K562 (cell line): ENCODE data around the gene ADTRP. TPM values are rescaled to one million over a fixed set of nuclear protein-coding genes. Genes with fewer than 3 reads are reported as not detected.

ENCODE experiments used
- ATAC-seq: fragments of 200-7000 bp; cut with Tn5 transposase; 3 replicates; pipeline ENCODE4 v1.9.1; 2020; ENCODE audit warnings: moderate library complexity
- BruUV-seq: library from RNA; stranded (reverse); fragments of 400-500 nt; replicated peaks from 2 replicates; lab custom pipeline; 2021; lab: Mats Ljungman, UMichigan
- CTCF ChIA-PET: fragments of 300-600 bp; formaldehyde crosslinking; extraction: SDS; loops from one replicate; lab custom pipeline; 2021; ENCODE audit warnings: low intra/inter-chr PET ratio; lab: Yijun Ruan, JAX
- POLR2A ChIA-PET: fragments of 300-600, 350-650 bp; sonication (Branson Sonifier 250); formaldehyde crosslinking; extraction: SDS; loops from one replicate; lab custom pipeline; 2021; ENCODE audit warnings: antibody characterized with exemption, inconsistent platforms; lab: Yijun Ruan, JAX
- DNase-seq, 4 experiments: peaks; one replicate each; pipeline versions ENCODE4 v3.0.0 to v3.0.0-alpha.2; 2011 to 2018; ENCODE audit warnings: low spot score in 3 of 4, mixed read lengths in 3 of 4; ENCODE audit errors: extremely low read depth in 1 of 4
- FAIRE-seq: peaks from 2 replicates; lab custom pipeline; 2011; peaks lifted over from hg19 to GRCh38; lab: Jason Lieb, UNC
- H2AFZ ChIP-seq: 2 replicates; pipeline ENCODE4 v1.6.0; 2011; ENCODE audit warnings: low read depth, low read length, control low read depth, inconsistent platforms
- H3K27ac ChIP-seq: fragments of 200-600 bp; 3 replicates; pipeline ENCODE4 v1.8.0; 2011; ENCODE audit warnings: low read depth, mild to moderate bottlenecking, control low read depth, inconsistent platforms, low read length, moderate library complexity, mixed read lengths; ENCODE audit errors: extremely low read depth
- H3K27me3 ChIP-seq, 2 experiments: fragments of 300-600 bp in 1 of 2; 2 replicates in 1 of 2; 3 replicates in 1 of 2; pipeline versions ENCODE4 v1.6.0 to v1.8.0; 2011; ENCODE audit warnings: inconsistent platforms in 2 of 2, low read length in 2 of 2, mild to moderate bottlenecking in 1 of 2, mixed read lengths in 1 of 2, moderate library complexity in 1 of 2; ENCODE audit not compliant: control insufficient read depth in 2 of 2, insufficient read depth in 2 of 2
- H3K36me3 ChIP-seq: fragments of 300-600 bp; 3 replicates; pipeline ENCODE4 v1.8.0; 2011; ENCODE audit warnings: mild to moderate bottlenecking, low read length, inconsistent platforms; ENCODE audit not compliant: control insufficient read depth, insufficient read depth
- H3K4me1 ChIP-seq, 2 experiments: fragments of 200-600 bp in 1 of 2; replicated peaks in 1 of 2; 2 replicates in 1 of 2; 3 replicates in 1 of 2; pipeline versions ENCODE4 v1.5.1 to v1.8.0; 2011; ENCODE audit warnings: inconsistent platforms in 2 of 2, low read length in 2 of 2, mild to moderate bottlenecking in 1 of 2, mixed read lengths in 1 of 2, moderate library complexity in 1 of 2; ENCODE audit not compliant: control insufficient read depth in 2 of 2, insufficient read depth in 2 of 2
- H3K4me2 ChIP-seq: 2 replicates; pipeline ENCODE4 v1.6.1; 2011; ENCODE audit warnings: low read length, control low read depth, inconsistent platforms, mixed read lengths; ENCODE audit not compliant: insufficient read depth
- H3K4me3 ChIP-seq: fragments of 200-600 bp; sonication (generic), shearing (Covaris generic); 2 replicates; pipeline ENCODE4 v1.5.1; 2016; ENCODE audit warnings: control low read depth, inconsistent platforms
- H3K79me2 ChIP-seq: fragments of 200-600 bp; 3 replicates; pipeline ENCODE4 v1.8.0; 2011; ENCODE audit warnings: low read length, inconsistent platforms; ENCODE audit not compliant: control insufficient read depth, insufficient read depth
- H3K9ac ChIP-seq, 2 experiments: 2 replicates each; pipeline versions ENCODE4 v1.6.0 to v1.6.1; 2011; ENCODE audit warnings: low read depth in 2 of 2, low read length in 2 of 2, control low read depth in 1 of 2, inconsistent platforms in 1 of 2, mild to moderate bottlenecking in 1 of 2, mixed read lengths in 1 of 2; ENCODE audit not compliant: insufficient read depth in 1 of 2
- H3K9me1 ChIP-seq: one replicate; pipeline ENCODE4 v1.6.0; 2011; ENCODE audit warnings: inconsistent platforms, mild to moderate bottlenecking, low read length, moderate library complexity; ENCODE audit not compliant: control insufficient read depth, insufficient read depth
- H3K9me3 ChIP-seq: replicated peaks from 2 replicates; pipeline ENCODE4 v1.5.1; 2011; ENCODE audit warnings: low read depth, low read length, inconsistent platforms; ENCODE audit not compliant: control insufficient read depth, insufficient read depth
- H4K20me1 ChIP-seq: replicated peaks from 2 replicates; pipeline ENCODE4 v1.6.1; 2011; ENCODE audit warnings: low read length, inconsistent platforms, mixed read lengths; ENCODE audit not compliant: control insufficient read depth, insufficient read depth
- CLOCK ChIP-seq: fragments of 250-450 bp; sonication (Bioruptor Pico); IDR thresholded peaks from 2 replicates; pipeline ENCODE4 v1.4.0; 2020; ENCODE audit warnings: mild to moderate bottlenecking, moderate library complexity, borderline replicate concordance
- COPS2 ChIP-seq: fragments of 450-650 bp; conservative IDR thresholded peaks from 2 replicates; pipeline ENCODE4 v1.6.1; 2016; ENCODE audit warnings: mild to moderate bottlenecking, moderate library complexity
- CTCF ChIP-seq, 3 experiments: IDR thresholded peaks in 2 of 3; conservative IDR thresholded peaks in 1 of 3; 2 replicates each; pipeline ENCODE4 v1.5.1; 2011 to 2012; ENCODE audit warnings: low read length in 3 of 3, mild to moderate bottlenecking in 3 of 3, control low read depth in 2 of 3, improper control_type of control experiment in 1 of 3, inconsistent platforms in 1 of 3, low read depth in 1 of 3, mixed read lengths in 1 of 3, moderate library complexity in 1 of 3; ENCODE audit not compliant: insufficient read depth in 2 of 3
- E2F8 ChIP-seq: fragments of 450-650 bp; IDR thresholded peaks from 2 replicates; pipeline ENCODE4 v1.7.1; 2018; ENCODE audit warnings: mild to moderate bottlenecking, low read depth; ENCODE audit not compliant: partially characterized antibody
- EZH2 ChIP-seq: IDR thresholded peaks from 2 replicates; pipeline ENCODE4 v1.6.1; 2012; ENCODE audit warnings: low read depth, mild to moderate bottlenecking, inconsistent platforms, low read length, borderline replicate concordance
- HNRNPL ChIP-seq: fragments of 200-400 bp; formaldehyde crosslinking; IDR thresholded peaks from 2 replicates; pipeline ENCODE4 v1.6.1; 2017; ENCODE audit warnings: low read depth, mild to moderate bottlenecking, low read length
- ZNF444 ChIP-seq: fragments of 250-450 bp; sonication (Bioruptor Pico); IDR thresholded peaks from 2 replicates; pipeline ENCODE4 v1.4.0; 2020; ENCODE audit warnings: mild to moderate bottlenecking, moderate library complexity
- WGBS: fragments of 100-300 bp; shearing (Covaris generic); methylation state at CpG from one replicate; pipeline ENCODE4 v1.1.6; 2016; ENCODE audit warnings: low coverage, mixed read lengths; ENCODE audit not compliant: insufficient coverage; ENCODE audit errors: missing lambda C conversion rate; 5-methylcytosine and 5-hydroxymethylcytosine counted together
- in situ Hi-C: fragments of 300-500 bp; cut with MboI; formaldehyde crosslinking; loops from 4 replicates; pipeline ENCODE4 v1.15.0; 2018; ENCODE audit warnings: inconsistent platforms, mixed read lengths
- intact Hi-C: fragments of 100-400 bp; cut with micrococcal nuclease; formaldehyde crosslinking; loops from 2 replicates; pipeline ENCODE4 v1.14.2; 2022
- polyA plus RNA-seq, 8 experiments: library from polyadenylated mRNA; depleted of rRNA in 4 of 8; stranded (reverse) in 5 of 8; unstranded in 3 of 8; fragments of >200 nt; fragmentation: Nextera tagmentation in 2 of 8; fragmentation: Illumina TruSeq in 1 of 8; extraction: Ambion mirVana in 2 of 8; extraction: Trizol in 1 of 8; gene quantifications; 2 replicates each; pipeline versions ENCODE4 v1.2.1 to v1.2.3, GENCODE V29; 2011 to 2014; ENCODE audit warnings: inconsistent platforms in 1 of 8, missing spikeins in 1 of 8
- total RNA-seq, 7 experiments: library from RNA; depleted of rRNA in 6 of 7; stranded (reverse); fragments of >200 nt in 6 of 7; fragmentation: Illumina TruSeq in 2 of 7; extraction: Trizol in 2 of 7; gene quantifications; 2 replicates each; pipeline versions ENCODE4 v1.2.1 to v1.2.3, GENCODE V29; 2011 to 2021; ENCODE audit warnings: low replicate concordance in 1 of 7
- TF ChIP-seq, protein P1 (sequence below): fragments of 250-450 bp; sonication (Bioruptor Pico); IDR thresholded peaks from 2 replicates; pipeline ENCODE4 v1.8.0; 2021; ENCODE audit warnings: mild to moderate bottlenecking, moderate library complexity

The ADTRP gene
- total and polyA plus RNA-seq, 9 of the 15 experiments (the other 6 are each of a cell fraction or from before 2014, with no cell fraction given), result 7.4 to 24.0 (median 13.6) TPM

- ChIA-PET CTCF (no interaction called here), POLR2A (interaction anchor here (1.1 kb wide), 1 partner anchor 9 kb away, joined by 3 read pairs; no protein-coding TSS in a partner anchor)
- H3K4me1 ChIP-seq, result peaks cover 0 to 7% of the 10 kb centered on the region in 2 experiments; a peak in 2 of 5 replicates
- DNase-seq, result no peak
- H3K79me2 ChIP-seq, result no peaks in the 10 kb centered on the region
- no peak for TF ChIP-seq CTCF (IDR thresholded peaks at IDR 0.05 in 2 of 3, conservative IDR thresholded peaks at IDR 0.05 in 1 of 3; ENCODE audit: insufficient read depth in 2 of 3, low read depth in 1 of 3, low read length in 3 of 3)
- no peak for TF ChIP-seq E2F8
- no peak for TF ChIP-seq HNRNPL
- TF ChIP-seq EZH2, result no peak
- TF ChIP-seq ZNF444, result no peak
- TF ChIP-seq, protein P1, sequence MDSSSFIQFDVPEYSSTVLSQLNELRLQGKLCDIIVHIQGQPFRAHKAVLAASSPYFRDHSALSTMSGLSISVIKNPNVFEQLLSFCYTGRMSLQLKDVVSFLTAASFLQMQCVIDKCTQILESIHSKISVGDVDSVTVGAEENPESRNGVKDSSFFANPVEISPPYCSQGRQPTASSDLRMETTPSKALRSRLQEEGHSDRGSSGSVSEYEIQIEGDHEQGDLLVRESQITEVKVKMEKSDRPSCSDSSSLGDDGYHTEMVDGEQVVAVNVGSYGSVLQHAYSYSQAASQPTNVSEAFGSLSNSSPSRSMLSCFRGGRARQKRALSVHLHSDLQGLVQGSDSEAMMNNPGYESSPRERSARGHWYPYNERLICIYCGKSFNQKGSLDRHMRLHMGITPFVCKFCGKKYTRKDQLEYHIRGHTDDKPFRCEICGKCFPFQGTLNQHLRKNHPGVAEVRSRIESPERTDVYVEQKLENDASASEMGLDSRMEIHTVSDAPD, result no peak
- TF ChIP-seq COPS2, result no peak
- no peak for TF ChIP-seq CLOCK (CRISPR knock-in tag)
- H3K27ac ChIP-seq, result no peak overlapping the region
- no peak overlapping the region for H3K4me2 ChIP-seq
- peaks cover 3% of the 10 kb centered on the region; the same call in 1 of the 2 replicates for H3K9me3 ChIP-seq
- no peak overlapping the region for H3K9ac ChIP-seq
- H3K4me3 ChIP-seq, result no peak overlapping the region
- ATAC-seq, result no peak
- H4K20me1 ChIP-seq, result no peaks in the 10 kb centered on the region
- H2AFZ ChIP-seq, result peak overlapping the region; percentile 57
- no peaks in the 10 kb centered on the region for H3K27me3 ChIP-seq
- BruUV-seq, result no TSS peak
- H3K9me1 ChIP-seq, result no peaks in the 10 kb centered on the region
- FAIRE-seq, result no peak
- intact Hi-C loops, result no loop called here
- WGBS, result 50% methylated on average over 1 of the region's 1 CpG
- in situ Hi-C loops, result no loop called here
- H3K36me3 ChIP-seq, result no peaks in the 10 kb centered on the region
Observed at GRCh38 chr6:11815231-11815630, 36.6 kb upstream of the ADTRP start.
